A673 (cell line): Measurements from ENCODE around the gene HACE1. TPM values are rescaled to one million over a fixed set of nuclear protein-coding genes. Genes with fewer than 3 reads are reported as not detected.

Source experiments
- BruUV-seq: library from RNA; stranded (reverse); fragments of 400-500 nt; replicated peaks from 2 replicates; lab custom pipeline; 2021; lab: Mats Ljungman, UMichigan
- CTCF ChIA-PET: fragments of 300-600 bp; sonication (Branson Sonifier 250); formaldehyde crosslinking; loops from one replicate; lab custom pipeline; 2022; ENCODE audit warnings: antibody characterized with exemption; lab: Charles Lee
- POLR2A ChIA-PET: fragments of 300-600 bp; sonication (Branson Sonifier 250); formaldehyde crosslinking; loops from one replicate; lab custom pipeline; 2022; ENCODE audit warnings: antibody characterized with exemption; ENCODE audit not compliant: low non-redundant PET; lab: Charles Lee
- DNase-seq: peaks from one replicate; pipeline ENCODE4 v3.0.0-alpha.2; 2015; ENCODE audit warnings: low spot score
- H3K27ac ChIP-seq: fragments of 200-600 bp; sonication (generic); 2 replicates; pipeline ENCODE4 v1.5.1; 2016; ENCODE audit warnings: mixed run types, low read depth, mild to moderate bottlenecking, mixed read lengths, antibody characterized with exemption, low read length; ENCODE audit not compliant: poor library complexity, severe bottlenecking
- H3K27me3 ChIP-seq: fragments of 200-600 bp; sonication (generic); replicated peaks from 2 replicates; pipeline ENCODE4 v1.6.1; 2017; ENCODE audit warnings: mixed run types, low read depth, mild to moderate bottlenecking, mixed read lengths, antibody characterized with exemption, low read length; ENCODE audit not compliant: insufficient read depth, poor library complexity
- H3K36me3 ChIP-seq: fragments of 200-600 bp; sonication (generic); 2 replicates; pipeline ENCODE4 v1.6.1; 2016; ENCODE audit warnings: mixed run types, mild to moderate bottlenecking, mixed read lengths, antibody characterized with exemption, low read length; ENCODE audit not compliant: insufficient read depth, poor library complexity, severe bottlenecking
- H3K4me1 ChIP-seq: fragments of 200-600 bp; sonication (generic); 2 replicates; pipeline ENCODE4 v1.6.1; 2017; ENCODE audit warnings: mixed run types, mild to moderate bottlenecking, mixed read lengths, antibody characterized with exemption, low read length; ENCODE audit not compliant: insufficient read depth, poor library complexity, severe bottlenecking
- H3K4me3 ChIP-seq: fragments of 200-600 bp; sonication (generic); 2 replicates; pipeline ENCODE4 v1.5.1; 2016; ENCODE audit warnings: low read depth, mixed run types, mild to moderate bottlenecking, mixed read lengths, low read length; ENCODE audit not compliant: poor library complexity, severe bottlenecking
- H3K9me3 ChIP-seq: fragments of 200-600 bp; sonication (generic); 2 replicates; pipeline ENCODE4 v1.6.1; 2016; ENCODE audit warnings: mixed run types, low read depth, mild to moderate bottlenecking, mixed read lengths, antibody characterized with exemption, low read length; ENCODE audit not compliant: poor library complexity, severe bottlenecking
- EZH2 ChIP-seq: fragments of 200-600 bp; sonication (generic); IDR thresholded peaks from 2 replicates; pipeline ENCODE4 v1.6.1; 2017; ENCODE audit warnings: borderline replicate concordance, low read depth, mild to moderate bottlenecking, mixed read lengths, antibody characterized with exemption, low read length; ENCODE audit not compliant: poor library complexity, severe bottlenecking
- intact Hi-C: fragments of 100-400 bp; cut with micrococcal nuclease; formaldehyde crosslinking; loops from one replicate; pipeline ENCODE4 v1.10.0; 2022; ENCODE audit not compliant: unreplicated experiment
- total RNA-seq: library from RNA; stranded (reverse); gene quantifications from 2 replicates; pipeline ENCODE4 v1.2.3, GENCODE V29; 2021
- TF ChIP-seq, protein P1 (sequence below): fragments of 300-800, 200-600 bp; sonication (generic); conservative IDR thresholded peaks from 2 replicates; pipeline ENCODE4 v1.5.1; 2017; ENCODE audit warnings: low read depth, mild to moderate bottlenecking, antibody characterized with exemption, low read length, moderate library complexity, mixed read lengths

Gene HACE1
- total RNA-seq, 1 experiment from 2014 or later, result 16.3 TPM

DNA sequence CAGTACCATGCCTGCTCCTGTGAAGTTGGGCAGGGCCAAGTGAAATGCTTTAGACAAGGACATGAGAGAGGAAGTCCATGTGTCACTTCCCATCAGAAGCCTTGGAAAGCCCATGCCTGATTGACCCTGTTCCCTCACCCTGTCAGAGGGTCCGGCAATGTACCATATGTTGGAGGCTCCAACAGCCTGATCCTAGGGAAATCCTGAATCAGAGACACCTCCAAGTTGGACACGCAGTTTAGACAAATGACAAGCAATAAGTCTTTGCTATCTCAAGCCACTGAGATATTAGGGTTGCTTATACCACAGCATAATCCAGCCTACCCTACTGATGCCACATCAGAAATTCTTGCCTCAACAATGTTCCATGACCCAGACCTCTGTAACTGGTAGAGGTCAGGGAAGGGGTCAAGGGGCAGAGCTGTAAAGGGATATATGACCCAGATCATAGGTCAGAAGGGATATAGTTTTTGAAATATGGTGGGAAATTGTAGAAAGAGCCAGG lies 174.8 kb downstream of the HACE1 start:
- H3K27ac ChIP-seq, result no peak overlapping the region
- no peaks in the 10 kb centered on the region for H3K9me3 ChIP-seq
- H3K27me3 ChIP-seq, result no peaks in the 10 kb centered on the region
- intact Hi-C loops, result loop anchor here (5.0 kb wide), 2 partner anchors 158 to 392 kb away; no protein-coding TSS in a partner anchor
- H3K4me3 ChIP-seq, result no peak overlapping the region
- no peaks in the 10 kb centered on the region for H3K36me3 ChIP-seq
- ChIA-PET CTCF (no interaction called here), POLR2A (no interaction called here)
- peaks cover 18% of the 10 kb centered on the region for H3K4me1 ChIP-seq
- no peak for DNase-seq
- BruUV-seq, result no TSS peak
- TF ChIP-seq, protein P1, sequence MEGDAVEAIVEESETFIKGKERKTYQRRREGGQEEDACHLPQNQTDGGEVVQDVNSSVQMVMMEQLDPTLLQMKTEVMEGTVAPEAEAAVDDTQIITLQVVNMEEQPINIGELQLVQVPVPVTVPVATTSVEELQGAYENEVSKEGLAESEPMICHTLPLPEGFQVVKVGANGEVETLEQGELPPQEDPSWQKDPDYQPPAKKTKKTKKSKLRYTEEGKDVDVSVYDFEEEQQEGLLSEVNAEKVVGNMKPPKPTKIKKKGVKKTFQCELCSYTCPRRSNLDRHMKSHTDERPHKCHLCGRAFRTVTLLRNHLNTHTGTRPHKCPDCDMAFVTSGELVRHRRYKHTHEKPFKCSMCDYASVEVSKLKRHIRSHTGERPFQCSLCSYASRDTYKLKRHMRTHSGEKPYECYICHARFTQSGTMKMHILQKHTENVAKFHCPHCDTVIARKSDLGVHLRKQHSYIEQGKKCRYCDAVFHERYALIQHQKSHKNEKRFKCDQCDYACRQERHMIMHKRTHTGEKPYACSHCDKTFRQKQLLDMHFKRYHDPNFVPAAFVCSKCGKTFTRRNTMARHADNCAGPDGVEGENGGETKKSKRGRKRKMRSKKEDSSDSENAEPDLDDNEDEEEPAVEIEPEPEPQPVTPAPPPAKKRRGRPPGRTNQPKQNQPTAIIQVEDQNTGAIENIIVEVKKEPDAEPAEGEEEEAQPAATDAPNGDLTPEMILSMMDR, result no peak
- no peak for TF ChIP-seq EZH2

DNA sequence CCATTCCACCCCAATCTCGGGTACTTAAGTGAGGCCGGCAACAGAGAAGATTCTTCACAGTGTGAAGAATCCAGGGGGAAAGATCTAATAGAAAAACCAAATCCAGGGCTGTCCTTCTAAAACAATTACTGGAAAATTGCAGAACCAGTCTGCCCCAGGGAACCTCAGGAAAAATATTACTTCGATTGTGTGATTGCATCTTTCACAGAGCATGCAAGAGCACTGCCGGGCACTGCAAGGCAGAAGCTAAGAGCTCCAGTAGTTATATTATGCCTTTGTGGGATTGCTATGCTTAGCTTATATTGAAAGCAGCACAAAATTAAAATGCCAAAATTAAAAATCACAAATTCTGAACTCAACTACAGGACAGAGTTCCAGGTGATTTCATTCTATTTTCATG lies 175.9 kb downstream of the HACE1 start:
- H3K9me3 ChIP-seq, result no peaks in the 10 kb centered on the region
- no peaks in the 10 kb centered on the region for H3K27me3 ChIP-seq
- intact Hi-C loops, result loop anchor here (1.0 to 5.0 kb wide), 3 partner anchors 87 to 393 kb away; no protein-coding TSS in a partner anchor
- H3K4me3 ChIP-seq, result no peak overlapping the region
- POLR2A ChIA-PET, result no interaction called here
- H3K36me3 ChIP-seq, result no peaks in the 10 kb centered on the region
- no TSS peak for BruUV-seq
- H3K4me1 ChIP-seq, result peaks cover 8% of the 10 kb centered on the region
- no peak for DNase-seq
- no peak overlapping the region for H3K27ac ChIP-seq
- CTCF ChIA-PET, result no interaction called here
- no peak for TF ChIP-seq EZH2
- TF ChIP-seq, protein P1, result no peak

DNA sequence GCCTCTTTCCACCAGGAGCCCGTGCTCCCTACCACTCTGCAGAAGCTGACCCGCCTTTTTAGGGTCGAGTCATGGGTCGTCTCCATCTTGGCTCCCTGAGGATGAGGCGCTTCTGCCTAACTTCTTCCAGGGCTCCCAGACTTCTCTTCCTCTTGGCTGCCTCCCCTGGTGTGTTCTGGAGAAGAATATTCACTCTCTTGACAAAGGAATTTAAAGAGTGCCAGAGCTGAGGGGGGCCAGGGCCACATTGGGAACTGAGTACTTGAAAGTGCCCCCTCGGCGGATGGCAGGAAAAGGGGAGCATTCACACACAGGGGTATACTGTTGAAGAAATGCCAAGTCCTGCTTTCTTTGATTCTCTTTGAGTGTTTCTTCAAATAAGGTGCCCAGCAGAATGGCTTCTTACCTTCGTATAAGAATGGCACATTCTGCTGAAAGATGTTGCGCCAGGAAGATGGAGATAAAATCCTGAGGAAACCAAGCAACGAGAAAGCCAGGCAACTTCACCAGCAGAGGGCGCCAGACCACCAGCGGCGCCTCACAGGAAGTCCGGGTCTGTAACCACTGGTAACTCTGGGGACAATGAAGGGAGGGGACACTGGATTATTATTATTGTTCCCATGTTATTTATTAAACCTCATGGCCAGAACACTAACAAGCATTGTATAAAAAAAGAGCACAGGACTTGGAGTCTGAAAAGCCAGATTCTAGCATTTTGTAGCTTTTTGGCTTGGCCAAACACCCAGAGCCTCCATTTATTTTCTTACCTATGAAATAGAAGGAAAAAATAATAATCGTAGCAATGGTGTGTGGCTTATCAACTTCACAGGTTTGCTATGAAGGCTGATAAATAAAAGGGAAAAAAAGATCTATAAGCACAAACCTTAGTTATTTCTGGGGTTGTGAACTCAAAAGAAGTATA lies 176.7 kb downstream of the HACE1 start:
- CTCF ChIA-PET, result no interaction called here
- POLR2A ChIA-PET, result no interaction called here
- Histone ChIP-seq H3K27me3 (no peaks in the 10 kb centered on the region), H3K36me3 (no peaks in the 10 kb centered on the region), H3K4me3 (no peak overlapping the region), H3K9me3 (no peaks in the 10 kb centered on the region), H3K27ac (no peak overlapping the region), H3K4me1 (peaks cover 4% of the 10 kb centered on the region)
- no TSS peak for BruUV-seq
- intact Hi-C loops, result loop anchor here (1.0 to 5.0 kb wide), 3 partner anchors 88 to 394 kb away; no protein-coding TSS in a partner anchor
- TF ChIP-seq EZH2, result no peak
- TF ChIP-seq, protein P1, result peak; percentile 97
- DNase-seq, result peak; percentile 82
